Adrenal gland (tissue), 12 donors: Measurements from ENCODE around the gene FILIP1. TPM values are rescaled to one million over a fixed set of nuclear protein-coding genes. Genes with fewer than 3 reads are reported as not detected.
A peak's percentile ranks its signal among the peaks of the same experiment; 100 is the strongest.
"Not testable (repeated sequence)": the region's sequence is repeated elsewhere in the genome, so short reads cannot be mapped to it uniquely, and the experiment has no call there.

ENCODE experiments used
- DNase-seq, 7 donors: peaks; one replicate each; pipeline ENCODE4 v3.0.0-alpha.2; 2019 to 2020
- H3K27ac ChIP-seq, 5 donors: fragments of 200-600 bp; sonication (generic) in 4 of 5; 1 replicate in 3 of 5; 2 replicates in 2 of 5; pipeline versions ENCODE4 v1.5.1 to v1.8.0; 2016 to 2020; ENCODE audit warnings: mild to moderate bottlenecking in 1 of 5
- H3K27me3 ChIP-seq: fragments of 200-600 bp; 2 replicates; pipeline ENCODE4 v1.8.0; 2021
- H3K36me3 ChIP-seq, 2 donors: fragments of 200-600 bp; replicated peaks in 1 of 2; 1 replicate in 1 of 2; 2 replicates in 1 of 2; pipeline versions ENCODE4 v1.5.1 to v1.8.0; 2018 to 2022
- H3K4me1 ChIP-seq, 2 donors: fragments of 200-600 bp; replicated peaks in 1 of 2; 1 replicate in 1 of 2; 2 replicates in 1 of 2; pipeline versions ENCODE4 v1.5.1 to v1.8.0; 2018 to 2021
- H3K4me3 ChIP-seq, 4 donors: fragments of 200-600 bp; sonication (generic) in 3 of 4; one replicate each; pipeline ENCODE4 v1.5.1; 2016 to 2018
- H3K9me3 ChIP-seq, 3 donors: fragments of 200-600 bp; sonication (generic) in 1 of 3; replicated peaks in 1 of 3; 1 replicate in 2 of 3; 2 replicates in 1 of 3; pipeline versions ENCODE4 v1.5.1 to v1.8.0; 2016 to 2021
- CTCF ChIP-seq, 6 experiments: fragments of 450-650 bp in 4 of 6; fragments of 200-600 bp in 2 of 6; sonication (generic) in 1 of 6; IDR thresholded peaks; 1 replicate in 5 of 6; 2 replicates in 1 of 6; pipeline versions ENCODE4 v1.5.1 to v1.8.0; 2016 to 2021; ENCODE audit warnings: antibody characterized with exemption in 6 of 6, mild to moderate bottlenecking in 2 of 6, moderate library complexity in 1 of 6
- POLR2A ChIP-seq, 2 donors: fragments of 450-650 bp; IDR thresholded peaks; one replicate each; pipeline ENCODE4 v1.6.1; 2017; ENCODE audit warnings: antibody characterized with exemption in 2 of 2, mild to moderate bottlenecking in 2 of 2, moderate library complexity in 1 of 2
- WGBS, 4 donors: extraction: QIAGEN DNeasy Blood & Tissue Kit in 2 of 4; methylation state at CpG; one replicate each; pipeline versions ENCODE4 v1.1.5 to v1.1.7; 2013 to 2017; 5-methylcytosine and 5-hydroxymethylcytosine counted together
- intact Hi-C, 2 donors: fragments of 100-400 bp; cut with DNase I; formaldehyde crosslinking; loops; one replicate each; pipeline versions ENCODE4 v1.14.1 to v1.15.0; 2022 to 2023
- polyA plus RNA-seq, 3 donors: library from polyadenylated mRNA; stranded (reverse); fragments of 200-250 nt in 2 of 3; fragments of 350-450 nt in 1 of 3; fragmentation: Illumina TruSeq in 1 of 3; extraction: RNeasy Lipid Tissue Mini Kit (QIAGEN cat#74804) in 1 of 3; gene quantifications; one replicate each; pipeline ENCODE4 v1.2.3, GENCODE V29; 2013 to 2014
- total RNA-seq, 9 donors: library from RNA; depleted of rRNA in 4 of 9; stranded (reverse); fragments of >200 nt in 4 of 9; fragments of 120-200 nt in 1 of 9; fragmentation: NEBNext Ultra II Directional in 1 of 9; extraction: Animal tissue kit (Norgen Biotek cat#: 25700) in 1 of 9; gene quantifications; one replicate each; pipeline versions ENCODE4 v1.1.0 to v1.2.4, GENCODE V29; 2013 to 2023
- donor health status: healthy with polysubstance abuse.
- donor health status: Bipolar disorder and iron deficiency.
- donor health status: DM: yes; HTN: yes; CAD: no.
- donor health status: DM: no; HTN: no; CAD: no.
- donor health status: DM: no; HTN: no; CAD: no.
- donor health status: DM: yes; HTN: yes; CAD: no.

The FILIP1 gene
- total and polyA plus RNA-seq, 12 donors: 0.94 to 8.0 (median 2.3) TPM

GRCh38 chr6:75416443-75416842 is 77.2 kb downstream of the FILIP1 start:
- H3K27ac ChIP-seq: no peak overlapping the region
- H3K4me1 ChIP-seq: peaks cover 5 to 6% of the 10 kb centered on the region in 2 donors
- no peaks in the 10 kb centered on the region for H3K36me3 ChIP-seq
- intact Hi-C loops: no loop called here
- DNase-seq: no peak
- no peaks in the 10 kb centered on the region for H3K27me3 ChIP-seq
- WGBS, 4 donors: 79 to 92% (median 91%) methylated on average over 1 of the region's 1 CpG
- no peaks in the 10 kb centered on the region for H3K9me3 ChIP-seq
- no peak for TF ChIP-seq POLR2A (IDR thresholded peaks at IDR 0.05)
- no peak for TF ChIP-seq CTCF (IDR thresholded peaks at IDR 0.05)
- no peak overlapping the region for H3K4me3 ChIP-seq

- peaks cover 5 to 6% of the 10 kb centered on the region in 2 donors for H3K4me1 ChIP-seq
- 85 to 100% (median 91%) methylated on average over 1 of the region's 1 CpG for whole genome bisulfite sequencing, 4 donors
- intact Hi-C loops: no loop called here
- H3K4me3 ChIP-seq: no peak overlapping the region
- H3K27ac ChIP-seq: no peak overlapping the region
- no peak for DNase-seq
- no peaks in the 10 kb centered on the region for H3K36me3 ChIP-seq
- H3K27me3 ChIP-seq: no peaks in the 10 kb centered on the region
- H3K9me3 ChIP-seq: no peaks in the 10 kb centered on the region
- TF ChIP-seq CTCF (IDR thresholded peaks at IDR 0.05) (no peak), POLR2A (IDR thresholded peaks at IDR 0.05) (no peak)
These were observed 77.8 kb downstream of the FILIP1 start for GRCh38 chr6:75415804-75416203.

GRCh38 chr6:75414445-75415021 is 79.1 kb downstream of the FILIP1 start:
- no peaks in the 10 kb centered on the region for H3K9me3 ChIP-seq
- 84 to 91% (median 87%) methylated on average over 4 of the region's 4 CpGs for WGBS, 4 donors
- intact Hi-C loops: no loop called here
- no peak overlapping the region for H3K27ac ChIP-seq
- H3K36me3 ChIP-seq: no peaks in the 10 kb centered on the region
- no peak for TF ChIP-seq POLR2A (IDR thresholded peaks at IDR 0.05)
- no peak for TF ChIP-seq CTCF (IDR thresholded peaks at IDR 0.05)
- no peak for DNase-seq
- no peak overlapping the region for H3K4me3 ChIP-seq
- H3K4me1 ChIP-seq: peaks cover 5 to 6% of the 10 kb centered on the region in 2 donors
- no peaks in the 10 kb centered on the region for H3K27me3 ChIP-seq

- Histone ChIP-seq H3K27ac (no peak overlapping the region), H3K27me3 (no peaks in the 10 kb centered on the region), H3K36me3 (no peaks in the 10 kb centered on the region), H3K9me3 (no peaks in the 10 kb centered on the region), H3K4me1 (peaks cover 5 to 6% of the 10 kb centered on the region in 2 donors), H3K4me3 (peak overlapping the region in 1 of 4 donors; percentile 27)
- no peak for DNase-seq
- TF ChIP-seq CTCF (IDR thresholded peaks at IDR 0.05) (no peak), POLR2A (IDR thresholded peaks at IDR 0.05) (no peak)
- intact Hi-C loops: no loop called here
- 63 to 72% (median 68%) methylated on average over 3 of the region's 3 CpGs for WGBS, 4 donors
These were observed 80.5 kb downstream of the FILIP1 start for GRCh38 chr6:75412969-75413662.

- H3K36me3 ChIP-seq, H3K9me3 ChIP-seq, intact Hi-C loops, H3K4me1 ChIP-seq, H3K27me3 ChIP-seq, H3K4me3 ChIP-seq, DNase-seq, H3K27ac ChIP-seq: not testable (repeated sequence)
- WGBS, 4 donors: 90 to 97% (median 94%) methylated on average over 2 of the region's 2 CpGs
These were observed 83.0 kb downstream of the FILIP1 start for GRCh38 chr6:75410564-75410963.
